HEK293 (cell line): Measurements from ENCODE around the gene FMNL1.
A peak's percentile ranks its signal among the peaks of the same experiment; 100 is the strongest.

Source experiments
- CTCF ChIA-PET: fragments of 350-600 bp; formaldehyde crosslinking; extraction: SDS; loops from one replicate; lab custom pipeline; 2021; ENCODE audit warnings: antibody characterized with exemption; lab: Yijun Ruan, JAX
- POLR2A ChIA-PET: fragments of 300-600 bp; formaldehyde crosslinking; extraction: SDS; loops from one replicate; lab custom pipeline; 2020; ENCODE audit warnings: antibody characterized with exemption, inconsistent platforms; lab: Yijun Ruan, JAX
- H3K27ac ChIP-seq: fragments of 200-500 bp; sonication (Bioruptor generic); 2 replicates; pipeline ENCODE4 v1.5.1; 2014; ENCODE audit warnings: low read depth, low read length, control low read depth, inconsistent platforms; ENCODE audit errors: extremely low read depth
- H3K36me3 ChIP-seq, 2 experiments: fragments of 200-500 bp in 1 of 2; sonication (Bioruptor generic) in 1 of 2; 1 replicate in 1 of 2; 2 replicates in 1 of 2; pipeline ENCODE4 v1.5.1; 2014 to 2017; ENCODE audit warnings: inconsistent platforms in 2 of 2, low read length in 2 of 2; ENCODE audit not compliant: control insufficient read depth in 2 of 2, insufficient read depth in 1 of 2
- H3K4me1 ChIP-seq: fragments of 200-500 bp; sonication (Bioruptor generic); 2 replicates; pipeline ENCODE4 v1.5.1; 2014; ENCODE audit warnings: mild to moderate bottlenecking, low read length, inconsistent platforms; ENCODE audit not compliant: control insufficient read depth, insufficient read depth
- H3K4me3 ChIP-seq: 2 replicates; pipeline ENCODE4 v1.5.1; 2011; ENCODE audit warnings: low read depth, mild to moderate bottlenecking, control low read depth, low read length, moderate library complexity
- H3K9me3 ChIP-seq: fragments of 200-500 bp; sonication (Bioruptor generic); 2 replicates; pipeline ENCODE4 v1.5.1; 2014; ENCODE audit warnings: low read depth, low read length, inconsistent platforms; ENCODE audit not compliant: control insufficient read depth, insufficient read depth
- CTCF ChIP-seq: fragments of 450-650 bp; formaldehyde crosslinking; IDR thresholded peaks from 2 replicates; pipeline ENCODE4 v1.5.1; 2016; ENCODE audit warnings: missing biosample characterization, missing genetic modification characterization
- GLIS1 ChIP-seq: fragments of 450-650 bp; formaldehyde crosslinking; IDR thresholded peaks from 2 replicates; pipeline ENCODE4 v1.5.1; 2016; ENCODE audit warnings: missing biosample characterization, missing genetic modification characterization
- SP2 ChIP-seq: fragments of 450-650 bp; formaldehyde crosslinking; IDR thresholded peaks from 2 replicates; pipeline ENCODE4 v1.5.1; 2016; ENCODE audit warnings: missing biosample characterization, missing genetic modification characterization
- SP7 ChIP-seq: fragments of 450-650 bp; formaldehyde crosslinking; IDR thresholded peaks from 2 replicates; pipeline ENCODE4 v1.5.1; 2016; ENCODE audit warnings: missing biosample characterization, missing genetic modification characterization
- ZBTB17 ChIP-seq: fragments of 450-650 bp; formaldehyde crosslinking; IDR thresholded peaks from 2 replicates; pipeline ENCODE4 v1.5.1; 2016; ENCODE audit warnings: missing biosample characterization, missing genetic modification characterization
- ZIC2 ChIP-seq: fragments of 450-650 bp; formaldehyde crosslinking; IDR thresholded peaks from 2 replicates; pipeline ENCODE4 v1.5.1; 2016; ENCODE audit warnings: missing biosample characterization, missing genetic modification characterization
- ZNF114 ChIP-seq: fragments of 450-650 bp; formaldehyde crosslinking; IDR thresholded peaks from 2 replicates; pipeline ENCODE4 v1.5.0; 2017; ENCODE audit warnings: missing biosample characterization, missing genetic modification characterization
- ZNF169 ChIP-seq: fragments of 450-650 bp; formaldehyde crosslinking; IDR thresholded peaks from 2 replicates; pipeline ENCODE4 v1.5.1; 2016; ENCODE audit warnings: missing biosample characterization, missing genetic modification characterization
- ZNF239 ChIP-seq: fragments of 450-650 bp; formaldehyde crosslinking; IDR thresholded peaks from 2 replicates; pipeline ENCODE4 v1.5.1; 2016; ENCODE audit warnings: missing biosample characterization, missing genetic modification characterization
- ZNF354C ChIP-seq: fragments of 450-650 bp; formaldehyde crosslinking; IDR thresholded peaks from 2 replicates; pipeline ENCODE4 v1.5.1; 2016; ENCODE audit warnings: missing biosample characterization, missing genetic modification characterization, low read depth, borderline replicate concordance
- ZNF426 ChIP-seq: fragments of 450-650 bp; formaldehyde crosslinking; IDR thresholded peaks from 2 replicates; pipeline ENCODE4 v1.5.1; 2017; ENCODE audit warnings: missing biosample characterization, missing genetic modification characterization, mild to moderate bottlenecking, inconsistent platforms, moderate library complexity
- ZNF433 ChIP-seq: fragments of 450-650 bp; formaldehyde crosslinking; IDR thresholded peaks from 2 replicates; pipeline ENCODE4 v1.5.1; 2016; ENCODE audit warnings: missing biosample characterization, missing genetic modification characterization, low read depth
- ZNF555 ChIP-seq: fragments of 450-650 bp; formaldehyde crosslinking; conservative IDR thresholded peaks from 2 replicates; pipeline ENCODE4 v1.5.1; 2017; ENCODE audit warnings: missing biosample characterization, mild to moderate bottlenecking, missing genetic modification characterization, inconsistent platforms
- ZNF610 ChIP-seq: fragments of 450-650 bp; formaldehyde crosslinking; IDR thresholded peaks from 2 replicates; pipeline ENCODE4 v1.5.1; 2016; ENCODE audit warnings: missing biosample characterization, missing genetic modification characterization, borderline replicate concordance
- ZNF623 ChIP-seq: fragments of 450-650 bp; formaldehyde crosslinking; IDR thresholded peaks from 2 replicates; pipeline ENCODE4 v1.5.1; 2016; ENCODE audit warnings: missing biosample characterization, missing genetic modification characterization
- ZNF624 ChIP-seq: fragments of 450-650 bp; formaldehyde crosslinking; IDR thresholded peaks from 2 replicates; pipeline ENCODE4 v1.5.1; 2017; ENCODE audit warnings: missing biosample characterization, missing genetic modification characterization
- ZNF654 ChIP-seq: fragments of 450-650 bp; formaldehyde crosslinking; IDR thresholded peaks from 2 replicates; pipeline ENCODE4 v1.5.1; 2016; ENCODE audit warnings: low read depth, missing biosample characterization, missing genetic modification characterization
- ZNF677 ChIP-seq: fragments of 450-650 bp; IDR thresholded peaks from 2 replicates; pipeline ENCODE4 v1.5.0; 2018; ENCODE audit warnings: missing biosample characterization, mild to moderate bottlenecking, missing genetic modification characterization, moderate library complexity
- ZNF792 ChIP-seq: fragments of 450-650 bp; formaldehyde crosslinking; IDR thresholded peaks from 2 replicates; pipeline ENCODE4 v1.5.1; 2016; ENCODE audit warnings: missing biosample characterization, missing genetic modification characterization
- ZSCAN16 ChIP-seq: fragments of 450-650 bp; formaldehyde crosslinking; IDR thresholded peaks from 2 replicates; pipeline ENCODE4 v1.5.1; 2016; ENCODE audit warnings: missing biosample characterization, missing genetic modification characterization
- ZSCAN23 ChIP-seq: fragments of 450-650 bp; formaldehyde crosslinking; IDR thresholded peaks from 2 replicates; pipeline ENCODE4 v1.5.1; 2016; ENCODE audit warnings: missing biosample characterization, missing genetic modification characterization

The FMNL1 gene

GRCh38 chr17:45230787-45231480, 9.2 kb downstream of the FMNL1 start:
- POLR2A ChIA-PET: interaction anchor here (0.9 to 2.1 kb wide), 5 partner anchors 12 to 86 kb away, joined by 4 to 6 read pairs (median 4); partner anchors contain the start of genes HEXIM1, HEXIM2 and MAP3K14
- no peak overlapping the region for H3K27ac ChIP-seq
- H3K4me1 ChIP-seq: no peaks in the 10 kb centered on the region; the same call in 1 of the 2 replicates
- no peaks in the 10 kb centered on the region for H3K9me3 ChIP-seq
- H3K36me3 ChIP-seq: no peaks in the 10 kb centered on the region
- CTCF ChIA-PET: interaction anchor here (0.6 to 11.7 kb wide), 15 partner anchors 11 to 195 kb away, joined by 3 to 192 read pairs (median 5); partner anchors contain the start of genes ACBD4, FMNL1 and HEXIM1
- H3K4me3 ChIP-seq: no peak overlapping the region
- TF ChIP-seq ZNF555 (tag by site-specific recombination): no peak
- no peak for TF ChIP-seq ZSCAN16 (tag by site-specific recombination)
- no peak for TF ChIP-seq SP7 (tag by site-specific recombination)
- TF ChIP-seq ZNF433 (tag by site-specific recombination): no peak
- no peak for TF ChIP-seq ZNF239 (tag by site-specific recombination)
- TF ChIP-seq ZSCAN23 (tag by site-specific recombination): no peak
- 0 out of 2 replicates have a peak, but pooled peaks have one; percentile 17 for TF ChIP-seq ZIC2 (tag by site-specific recombination)
- TF ChIP-seq GLIS1: peak; percentile 15; the same call in 1 of the 2 replicates
- no peak for TF ChIP-seq ZBTB17 (tag by site-specific recombination)
- no peak for TF ChIP-seq ZNF354C (tag by site-specific recombination)

- TF ChIP-seq ZNF623 (tag by site-specific recombination) (no peak), ZNF792 (tag by site-specific recombination) (no peak), ZNF624 (tag by site-specific recombination) (no peak), ZNF114 (tag by site-specific recombination) (no peak), ZNF654 (tag by site-specific recombination) (0 out of 2 replicates have a peak, but pooled peaks have one; percentile 3), ZNF610 (tag by site-specific recombination) (no peak), ZNF426 (tag by site-specific recombination) (no peak), SP2 (peak; percentile 24; the same call in 1 of the 2 replicates), CTCF (tag by site-specific recombination) (peak; percentile 40), ZNF677 (tag by site-specific recombination) (no peak), ZNF169 (tag by site-specific recombination) (no peak)
- TF ChIP-seq, all 188 proteins: peak for 3
- CTCF ChIA-PET: interaction anchor here (0.5 to 11.7 kb wide), 22 partner anchors 12 to 195 kb away, joined by 3 to 192 read pairs (median 4); partner anchors contain the start of genes ACBD4, FMNL1 and HEXIM1
- no peaks in the 10 kb centered on the region for H3K9me3 ChIP-seq
- no peak overlapping the region for H3K4me3 ChIP-seq
- H3K27ac ChIP-seq: no peak overlapping the region
- POLR2A ChIA-PET: interaction anchor here (0.9 to 2.1 kb wide), 5 partner anchors 13 to 85 kb away, joined by 4 to 6 read pairs (median 4); partner anchors contain the start of genes HEXIM1, HEXIM2 and MAP3K14
- no peaks in the 10 kb centered on the region for H3K36me3 ChIP-seq
- no peaks in the 10 kb centered on the region; the same call in 1 of the 2 replicates for H3K4me1 ChIP-seq
Observed at GRCh38 chr17:45231481-45232116, 9.9 kb downstream of the FMNL1 start.
